GM12874 (cell line): Measurements from ENCODE around the gene STRN4.

ENCODE experiments used
- TF ChIP-seq, protein P1 (sequence below): IDR thresholded peaks from 2 replicates; pipeline ENCODE4 v1.5.1; 2011; ENCODE audit warnings: low read depth, mild to moderate bottlenecking, control low read depth, low read length, moderate library complexity; ENCODE audit not compliant: insufficient read depth

The STRN4 gene

DNA sequence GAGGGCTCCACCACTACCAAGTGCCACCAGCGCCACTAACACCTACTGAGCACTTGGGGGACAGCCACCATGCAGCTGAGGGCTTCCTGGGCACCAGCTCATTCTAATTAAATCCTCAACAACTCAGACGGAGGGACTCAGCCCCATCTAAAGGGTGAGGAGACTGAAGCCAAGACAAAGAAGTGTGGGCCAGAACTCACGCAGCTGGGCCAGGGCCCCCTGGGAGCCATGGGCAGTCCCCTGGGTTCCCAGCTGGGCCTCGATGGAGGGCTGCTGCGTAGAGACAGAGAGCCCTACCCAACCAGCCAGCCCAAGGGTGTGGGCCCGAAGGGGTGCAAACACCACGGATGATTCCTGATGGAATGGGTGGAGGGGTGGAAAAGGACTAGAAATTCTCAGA is 16.6 kb downstream of the STRN4 start:
- TF ChIP-seq, protein P1, sequence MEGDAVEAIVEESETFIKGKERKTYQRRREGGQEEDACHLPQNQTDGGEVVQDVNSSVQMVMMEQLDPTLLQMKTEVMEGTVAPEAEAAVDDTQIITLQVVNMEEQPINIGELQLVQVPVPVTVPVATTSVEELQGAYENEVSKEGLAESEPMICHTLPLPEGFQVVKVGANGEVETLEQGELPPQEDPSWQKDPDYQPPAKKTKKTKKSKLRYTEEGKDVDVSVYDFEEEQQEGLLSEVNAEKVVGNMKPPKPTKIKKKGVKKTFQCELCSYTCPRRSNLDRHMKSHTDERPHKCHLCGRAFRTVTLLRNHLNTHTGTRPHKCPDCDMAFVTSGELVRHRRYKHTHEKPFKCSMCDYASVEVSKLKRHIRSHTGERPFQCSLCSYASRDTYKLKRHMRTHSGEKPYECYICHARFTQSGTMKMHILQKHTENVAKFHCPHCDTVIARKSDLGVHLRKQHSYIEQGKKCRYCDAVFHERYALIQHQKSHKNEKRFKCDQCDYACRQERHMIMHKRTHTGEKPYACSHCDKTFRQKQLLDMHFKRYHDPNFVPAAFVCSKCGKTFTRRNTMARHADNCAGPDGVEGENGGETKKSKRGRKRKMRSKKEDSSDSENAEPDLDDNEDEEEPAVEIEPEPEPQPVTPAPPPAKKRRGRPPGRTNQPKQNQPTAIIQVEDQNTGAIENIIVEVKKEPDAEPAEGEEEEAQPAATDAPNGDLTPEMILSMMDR, result no peak

DNA sequence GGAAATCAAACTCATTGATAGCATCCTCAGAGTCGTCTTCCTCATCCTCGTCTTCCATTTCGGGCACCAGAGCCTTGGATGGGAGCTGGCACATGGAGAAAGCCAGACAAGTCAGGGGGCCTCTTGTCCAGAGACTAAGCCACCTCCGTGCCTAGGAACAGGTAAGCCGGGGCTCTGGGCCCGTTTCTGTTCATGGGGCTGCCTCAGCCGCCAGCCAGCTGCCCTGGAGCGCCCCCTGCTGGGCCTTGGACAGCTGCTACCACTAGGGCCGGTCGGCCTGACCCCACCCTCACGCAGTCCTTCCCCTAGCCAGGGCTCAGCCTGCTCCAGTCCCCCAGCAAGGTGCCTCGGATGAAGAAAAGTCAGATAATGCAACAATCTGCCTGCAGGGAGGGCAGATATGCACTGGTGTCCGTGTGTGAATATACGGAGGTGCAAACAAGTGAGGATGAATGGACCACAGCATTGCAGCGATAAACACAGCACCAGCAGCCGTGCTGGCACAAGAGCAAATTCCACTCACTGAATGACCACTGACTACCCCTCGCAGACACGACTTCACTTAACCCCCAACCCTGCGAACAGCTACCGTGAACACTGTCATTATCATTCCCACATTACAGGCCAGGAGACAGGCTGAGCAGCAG is 17.4 kb downstream of the STRN4 start:
- TF ChIP-seq, protein P1, result peak; percentile 98

DNA sequence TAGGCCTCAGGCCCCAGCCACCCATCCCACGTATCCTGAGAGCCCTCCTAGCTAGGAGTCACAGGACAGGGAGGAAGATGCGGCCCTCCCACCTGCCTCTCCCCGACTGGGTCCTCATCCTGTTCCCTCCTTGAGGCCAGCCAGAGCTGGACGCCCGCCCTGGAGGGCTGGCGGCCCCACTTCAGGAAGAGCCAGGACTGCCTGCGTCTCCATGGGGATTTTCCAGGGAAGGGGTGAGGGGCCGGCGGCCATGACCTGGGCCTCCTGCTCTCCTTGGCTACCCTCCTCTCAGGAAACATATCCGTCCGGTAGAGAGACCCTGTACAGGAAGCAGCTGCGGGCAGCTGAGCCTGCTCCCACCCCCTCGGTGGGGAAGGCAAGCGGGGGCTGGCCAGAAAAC is 18.0 kb downstream of the STRN4 start:
- TF ChIP-seq, protein P1, result no peak

DNA sequence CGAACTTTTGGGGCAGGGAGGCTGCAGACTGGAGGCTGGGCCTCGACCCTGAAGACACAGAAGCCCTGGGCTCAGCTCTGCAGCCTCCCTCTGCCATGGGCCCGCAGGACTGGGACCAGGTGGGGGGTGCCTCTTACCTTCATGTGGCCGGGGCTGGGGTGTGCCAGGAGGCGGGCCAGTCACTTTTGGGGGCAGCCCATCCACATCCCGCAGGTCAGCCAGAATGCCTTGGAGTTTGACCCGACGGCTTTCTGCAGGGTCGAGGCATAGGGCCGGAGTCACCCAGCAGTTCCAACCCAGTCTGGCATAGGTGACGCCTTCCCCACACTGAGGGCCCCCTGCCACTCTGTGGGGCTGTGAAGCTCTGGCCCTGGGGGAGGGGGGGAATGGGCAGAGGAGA is 18.5 kb downstream of the STRN4 start:
- TF ChIP-seq, protein P1, result no peak

DNA sequence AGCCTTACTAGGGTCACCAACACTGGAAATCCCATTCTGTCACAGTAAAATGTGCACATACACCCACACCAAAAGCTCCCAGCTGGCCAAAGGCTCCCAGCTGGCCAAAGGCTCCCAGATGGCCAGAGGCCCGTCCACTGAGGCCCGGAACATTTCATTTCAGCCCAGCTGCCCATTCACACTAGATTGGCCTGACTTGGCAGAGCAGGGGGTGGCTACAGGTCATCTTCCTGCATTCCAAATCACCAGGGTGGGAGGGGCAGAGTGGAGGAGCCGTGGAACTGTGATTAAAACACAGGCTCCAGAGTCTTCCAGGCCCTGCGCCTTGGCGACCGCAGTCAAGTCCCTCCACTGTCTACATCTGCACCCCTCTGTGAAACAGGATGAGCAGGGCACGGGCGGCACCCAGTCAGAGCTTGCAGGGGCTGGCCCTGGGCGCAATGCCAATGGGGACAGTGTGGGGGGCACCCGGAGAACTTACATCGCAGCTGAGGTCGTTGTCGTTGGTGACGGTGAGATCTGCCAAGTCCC is 19.2 kb downstream of the STRN4 start:
- TF ChIP-seq, protein P1, result no peak

DNA sequence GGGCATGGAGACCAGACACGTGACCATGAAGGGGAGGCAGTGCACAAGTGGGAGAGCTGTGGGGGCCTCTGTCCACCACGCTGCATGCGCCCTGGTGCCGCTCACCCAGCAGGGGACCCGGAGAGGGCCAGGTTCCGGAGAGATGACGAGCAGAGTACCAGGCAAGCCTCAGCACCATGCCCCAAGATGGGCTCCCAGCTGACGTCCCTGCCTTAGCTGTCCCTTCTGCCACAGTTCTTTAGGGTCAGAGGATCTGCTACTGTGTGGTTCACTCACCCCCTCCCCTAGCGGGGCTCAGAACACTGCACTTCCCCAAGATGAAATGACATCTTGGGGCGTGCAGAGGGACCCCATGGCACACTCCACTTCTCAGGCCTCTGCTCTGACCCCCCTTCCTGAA is 19.7 kb downstream of the STRN4 start:
- TF ChIP-seq, protein P1, result no peak

DNA sequence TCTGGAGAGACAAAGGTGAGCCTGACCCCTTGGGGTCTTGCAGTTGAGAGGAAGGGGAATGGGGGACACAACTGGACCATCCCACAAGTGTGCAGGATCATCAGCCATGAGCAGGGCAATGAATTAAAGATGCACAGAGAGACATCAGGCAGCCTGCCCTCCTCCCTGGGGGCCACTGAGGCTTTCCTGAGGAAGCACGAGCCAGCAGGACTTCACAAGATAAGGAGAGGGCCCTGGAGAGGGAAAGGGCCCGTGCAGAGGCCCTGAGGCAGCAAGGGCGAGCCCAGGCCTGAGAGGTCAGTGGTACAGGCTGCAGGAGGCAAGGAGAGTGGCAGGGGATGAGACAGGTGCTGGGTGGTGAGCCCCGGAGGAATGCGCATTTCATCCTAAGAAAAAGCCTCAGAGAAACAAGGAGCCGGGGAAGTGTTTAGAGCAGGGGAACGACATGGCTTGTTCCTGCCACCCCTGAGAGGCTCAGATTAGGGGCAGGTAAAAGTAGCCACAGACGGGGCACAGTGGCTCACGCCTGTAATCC is 20.3 kb downstream of the STRN4 start:
- TF ChIP-seq, protein P1, result no peak
